Natural killer cell (primary cell): ENCODE measurements around the gene AGPAT4. TPM values are rescaled to one million over a fixed set of nuclear protein-coding genes. Genes with fewer than 3 reads are reported as not detected.

Source experiments
- ATAC-seq, 3 donors: fragments of 150-1000 bp in 2 of 3; fragments of 200-7000 bp in 1 of 3; cut with Tn5 transposase; 1 replicate in 1 of 3; 2 replicates in 2 of 3; pipeline ENCODE4 v1.10.0; 2021; ENCODE audit warnings: mild to moderate bottlenecking in 2 of 3, moderate library complexity in 2 of 3
- DNase-seq, 2 donors: peaks; one replicate each; pipeline versions ENCODE4 v3.0.0 to v3.0.0-alpha.2; 2013 to 2021; ENCODE audit warnings: mixed read lengths in 1 of 2
- H3K27ac ChIP-seq: one replicate; pipeline ENCODE4 v1.5.1; 2013; ENCODE audit warnings: mild to moderate bottlenecking, low read length
- H3K27me3 ChIP-seq: one replicate; pipeline ENCODE4 v1.6.1; 2013; ENCODE audit warnings: low read length; ENCODE audit not compliant: control insufficient read depth, insufficient read depth
- H3K36me3 ChIP-seq: one replicate; pipeline ENCODE4 v1.6.1; 2013; ENCODE audit warnings: low read length; ENCODE audit not compliant: control insufficient read depth, insufficient read depth
- H3K4me1 ChIP-seq: one replicate; pipeline ENCODE4 v1.6.1; 2013; ENCODE audit warnings: low read length; ENCODE audit not compliant: control insufficient read depth, insufficient read depth
- H3K4me3 ChIP-seq: one replicate; pipeline ENCODE4 v1.5.1; 2013; ENCODE audit warnings: low read length
- H3K9me3 ChIP-seq: one replicate; pipeline ENCODE4 v1.6.1; 2013; ENCODE audit warnings: low read length; ENCODE audit not compliant: control insufficient read depth, insufficient read depth
- H3K27ac Mint-ChIP-seq, 2 donors: one replicate each; pipeline ENCODE4 v1.8.0; 2022; ENCODE audit warnings: mild to moderate bottlenecking in 2 of 2, mixed read lengths in 2 of 2, moderate library complexity in 1 of 2
- H3K27me3 Mint-ChIP-seq, 2 donors: one replicate each; pipeline ENCODE4 v1.8.0; 2022; ENCODE audit warnings: low read depth in 2 of 2, mixed read lengths in 2 of 2
- H3K36me3 Mint-ChIP-seq: one replicate; pipeline ENCODE4 v1.8.0; 2022; ENCODE audit warnings: mixed read lengths
- H3K4me1 Mint-ChIP-seq, 2 donors: one replicate each; pipeline ENCODE4 v1.8.0; 2022; ENCODE audit warnings: mixed read lengths in 2 of 2
- H3K4me3 Mint-ChIP-seq: one replicate; pipeline ENCODE4 v1.8.0; 2022; ENCODE audit warnings: mild to moderate bottlenecking, moderate library complexity, mixed read lengths
- H3K9me3 Mint-ChIP-seq, 2 donors: one replicate each; pipeline ENCODE4 v1.8.0; 2022; ENCODE audit warnings: mixed read lengths in 2 of 2
- WGBS: methylation state at CpG from one replicate; pipeline ENCODE4 v1.1.7; 2013; ENCODE audit warnings: missing lambda C conversion rate; ENCODE audit not compliant: insufficient coverage; 5-methylcytosine and 5-hydroxymethylcytosine counted together
- intact Hi-C: fragments of 100-400 bp; cut with micrococcal nuclease; formaldehyde crosslinking; loops from one replicate; pipeline ENCODE4 v1.14.2; 2022
- total RNA-seq, 4 donors: library from RNA; stranded (reverse); fragments of 120-200 nt in 1 of 4; gene quantifications; one replicate each; pipeline versions ENCODE4 v1.2.3 to v1.2.4, GENCODE V29; 2013 to 2022
- TF ChIP-seq, protein P1 (sequence below): fragments of 200-600 bp; IDR thresholded peaks from one replicate; pipeline ENCODE4 v1.8.0; 2022; ENCODE audit warnings: antibody characterized with exemption

AGPAT4 gene
- total RNA-seq, 3 donors from 2014 or later (not counting 1 experiment from before 2014, with no cell fraction given) = 24.5 to 38.1 (median 25.8) TPM

DNA sequence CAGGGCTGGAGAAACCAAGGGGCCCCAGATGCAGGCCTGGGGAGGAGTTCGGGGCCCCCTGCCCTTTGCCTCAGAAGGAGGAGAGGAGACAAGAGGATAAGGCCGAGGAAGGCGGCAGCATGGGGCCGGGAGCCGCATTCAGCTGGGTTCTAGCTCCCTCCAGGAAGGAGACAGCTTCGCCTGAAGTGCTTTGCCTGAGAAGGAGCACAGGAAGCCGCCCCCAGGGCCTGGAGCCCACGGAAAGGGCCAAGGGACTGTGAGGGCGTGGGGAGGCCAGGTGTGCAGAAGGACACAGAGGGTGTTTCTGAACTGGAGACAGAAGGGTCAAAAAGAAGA lies 121.4 kb downstream of the AGPAT4 start:
- Histone ChIP-seq H3K36me3 (peaks cover 25% of the 10 kb centered on the region), H3K27me3 (no peaks in the 10 kb centered on the region), H3K4me3 (no peak overlapping the region), H3K4me1 (no peaks in the 10 kb centered on the region), H3K9me3 (peaks cover 7% of the 10 kb centered on the region), H3K27ac (no peak overlapping the region)
- no peak for DNase-seq
- Mint-ChIP-seq H3K4me1 (peaks cover 0 to 14% of the 10 kb centered on the region in 2 donors), H3K9me3 (no peaks in the 10 kb centered on the region), H3K27me3 (no peaks in the 10 kb centered on the region), H3K27ac (peak overlapping the region in 1 of 2 donors; percentile 67), H3K36me3 (no peaks in the 10 kb centered on the region), H3K4me3 (no peak overlapping the region)
- TF ChIP-seq, protein P1, sequence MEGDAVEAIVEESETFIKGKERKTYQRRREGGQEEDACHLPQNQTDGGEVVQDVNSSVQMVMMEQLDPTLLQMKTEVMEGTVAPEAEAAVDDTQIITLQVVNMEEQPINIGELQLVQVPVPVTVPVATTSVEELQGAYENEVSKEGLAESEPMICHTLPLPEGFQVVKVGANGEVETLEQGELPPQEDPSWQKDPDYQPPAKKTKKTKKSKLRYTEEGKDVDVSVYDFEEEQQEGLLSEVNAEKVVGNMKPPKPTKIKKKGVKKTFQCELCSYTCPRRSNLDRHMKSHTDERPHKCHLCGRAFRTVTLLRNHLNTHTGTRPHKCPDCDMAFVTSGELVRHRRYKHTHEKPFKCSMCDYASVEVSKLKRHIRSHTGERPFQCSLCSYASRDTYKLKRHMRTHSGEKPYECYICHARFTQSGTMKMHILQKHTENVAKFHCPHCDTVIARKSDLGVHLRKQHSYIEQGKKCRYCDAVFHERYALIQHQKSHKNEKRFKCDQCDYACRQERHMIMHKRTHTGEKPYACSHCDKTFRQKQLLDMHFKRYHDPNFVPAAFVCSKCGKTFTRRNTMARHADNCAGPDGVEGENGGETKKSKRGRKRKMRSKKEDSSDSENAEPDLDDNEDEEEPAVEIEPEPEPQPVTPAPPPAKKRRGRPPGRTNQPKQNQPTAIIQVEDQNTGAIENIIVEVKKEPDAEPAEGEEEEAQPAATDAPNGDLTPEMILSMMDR = no peak
- WGBS = 91% methylated on average over 9 of the region's 9 CpGs
- intact Hi-C loops = no loop called here
- no peak for ATAC-seq

DNA sequence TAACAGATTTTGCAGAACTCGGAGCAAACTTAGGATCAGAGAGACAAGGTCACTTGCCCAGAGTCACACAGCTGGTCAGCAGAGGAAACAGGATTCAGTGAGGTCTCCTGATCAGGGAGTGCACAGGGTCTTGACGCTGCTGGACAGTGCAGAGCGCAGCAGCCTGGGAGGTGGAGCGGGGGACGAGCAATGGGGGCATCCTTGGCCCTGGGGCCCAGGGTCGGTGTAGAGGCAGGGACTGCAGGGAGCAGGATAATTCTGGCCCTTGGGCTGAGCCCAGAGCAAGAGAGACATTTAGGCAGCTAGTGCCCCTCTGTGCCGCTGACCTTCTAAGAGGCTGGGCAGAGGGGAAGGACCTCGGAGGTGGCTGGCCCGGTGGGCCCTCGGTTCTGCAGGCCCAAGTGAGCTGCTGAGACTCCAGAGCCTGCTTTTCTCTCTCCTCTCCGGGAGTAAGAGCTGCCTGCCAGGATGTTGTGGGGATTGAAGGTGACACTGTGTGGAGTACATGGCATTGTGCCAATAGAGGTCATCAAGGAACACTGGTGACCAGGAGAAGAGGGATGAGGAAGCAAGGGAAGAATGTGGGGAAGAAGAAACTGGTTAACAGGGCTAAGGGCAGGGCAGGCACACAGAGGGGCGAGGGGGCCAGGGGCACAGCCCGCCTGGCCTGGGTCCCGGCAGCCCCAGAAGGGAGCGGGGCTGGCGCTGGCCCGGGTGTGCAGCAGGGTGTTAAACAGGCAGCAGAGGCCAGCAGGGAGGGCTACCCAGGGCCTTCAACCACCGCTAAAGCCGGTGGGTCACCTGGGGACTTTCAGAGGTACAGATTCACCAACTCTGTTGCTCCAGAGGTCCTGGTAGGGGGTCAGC lies 122.0 kb downstream of the AGPAT4 start:
- Mint-ChIP-seq H3K4me3 (no peak overlapping the region), H3K27ac (peak overlapping the region in 1 of 2 donors; percentile 67), H3K9me3 (no peaks in the 10 kb centered on the region), H3K27me3 (no peaks in the 10 kb centered on the region), H3K36me3 (no peaks in the 10 kb centered on the region), H3K4me1 (peaks cover 0 to 14% of the 10 kb centered on the region in 2 donors)
- Histone ChIP-seq H3K9me3 (peaks cover under 1% of the 10 kb centered on the region), H3K4me3 (no peak overlapping the region), H3K27me3 (no peaks in the 10 kb centered on the region), H3K27ac (no peak overlapping the region), H3K4me1 (no peaks in the 10 kb centered on the region), H3K36me3 (peaks cover 28% of the 10 kb centered on the region)
- no peak for DNase-seq
- TF ChIP-seq, protein P1 = no peak
- ATAC-seq = no peak
- intact Hi-C loops = no loop called here
- WGBS = 95% methylated on average over 19 of the region's 19 CpGs

DNA sequence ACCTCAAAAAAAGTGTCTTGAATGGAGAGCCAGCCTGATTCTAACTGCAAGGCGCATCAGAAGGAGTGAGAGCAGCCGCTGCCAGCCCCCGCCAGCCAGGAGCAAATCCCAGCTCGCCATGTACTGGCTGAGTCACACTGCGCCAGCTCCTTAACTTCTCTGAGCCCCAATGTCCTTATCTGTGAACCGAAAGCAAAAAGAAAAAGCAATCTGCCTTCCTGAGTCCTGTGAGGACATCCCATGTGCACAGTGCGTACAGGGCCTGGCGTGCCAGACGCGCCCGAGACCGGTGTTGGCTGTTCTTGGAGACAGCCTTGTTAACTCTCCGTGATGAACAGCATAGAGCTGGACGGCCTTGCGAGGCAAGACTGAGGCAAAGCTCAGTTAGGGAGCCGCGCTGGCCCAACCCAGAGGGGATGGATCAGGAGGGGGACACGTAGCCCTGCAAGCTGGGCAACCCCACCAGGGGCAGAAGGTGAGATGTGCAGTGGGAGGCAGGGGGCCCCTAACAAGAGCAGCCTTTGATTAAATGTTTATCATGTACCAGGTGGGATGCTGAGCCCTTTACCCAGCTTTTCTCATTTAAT lies 122.7 kb downstream of the AGPAT4 start:
- Mint-ChIP-seq H3K36me3 (no peaks in the 10 kb centered on the region), H3K4me3 (no peak overlapping the region), H3K27me3 (no peaks in the 10 kb centered on the region), H3K27ac (peak overlapping the region in 1 of 2 donors; percentile 67), H3K9me3 (no peaks in the 10 kb centered on the region), H3K4me1 (peaks cover 0 to 14% of the 10 kb centered on the region in 2 donors)
- intact Hi-C loops = no loop called here
- peaks cover 35% of the 10 kb centered on the region for H3K36me3 ChIP-seq
- H3K4me3 ChIP-seq = no peak overlapping the region
- ATAC-seq (no peak), DNase-seq (no peak)
- no peak overlapping the region for H3K27ac ChIP-seq
- TF ChIP-seq, protein P1 = no peak
- WGBS = 97% methylated on average over 18 of the region's 18 CpGs
- no peaks in the 10 kb centered on the region for H3K9me3 ChIP-seq
- no peaks in the 10 kb centered on the region for H3K4me1 ChIP-seq
- no peaks in the 10 kb centered on the region for H3K27me3 ChIP-seq
